Activated CD4-positive, alpha-beta memory T cell treated with anti-CD3 and anti-CD28 coated beads for 36 hours (primary cell): Measurements from ENCODE around the gene ZBED1. TPM values are rescaled to one million over a fixed set of nuclear protein-coding genes. Genes with fewer than 3 reads are reported as not detected.
"Not testable (repeated sequence)": the region's sequence is repeated elsewhere in the genome, so short reads cannot be mapped to it uniquely, and the experiment has no call there.

ENCODE experiments used
- CTCF ChIA-PET: fragments of 350-600 bp; sonication (Branson Sonifier 250); formaldehyde crosslinking; loops from one replicate; lab custom pipeline; 2021; ENCODE audit warnings: antibody characterized with exemption, inconsistent platforms; lab: Charles Lee
- POLR2A ChIA-PET: fragments of 350-600 bp; sonication (Branson Sonifier 250); formaldehyde crosslinking; loops from one replicate; lab custom pipeline; 2021; ENCODE audit warnings: antibody characterized with exemption; lab: Charles Lee
- DNase-seq: peaks from one replicate; pipeline ENCODE4 v3.0.0-alpha.2; 2020
- H3K27ac Mint-ChIP-seq: one replicate; pipeline ENCODE4 v1.8.0; 2021; ENCODE audit warnings: mixed read lengths
- H3K27me3 Mint-ChIP-seq: one replicate; pipeline ENCODE4 v1.8.0; 2021; ENCODE audit warnings: mixed read lengths
- H3K36me3 Mint-ChIP-seq: one replicate; pipeline ENCODE4 v1.8.0; 2021; ENCODE audit warnings: mixed read lengths
- H3K4me1 Mint-ChIP-seq: one replicate; pipeline ENCODE4 v1.8.0; 2021; ENCODE audit warnings: low read depth, mixed read lengths
- H3K4me3 Mint-ChIP-seq: one replicate; pipeline ENCODE4 v1.8.0; 2021; ENCODE audit warnings: mild to moderate bottlenecking, mixed read lengths
- H3K9me3 Mint-ChIP-seq: one replicate; pipeline ENCODE4 v1.8.0; 2021; ENCODE audit warnings: mixed read lengths
- intact Hi-C: fragments of 100-400 bp; cut with micrococcal nuclease; formaldehyde crosslinking; loops from one replicate; pipeline ENCODE4 v1.15.1; 2023
- total RNA-seq, 2 experiments: library from RNA; stranded (reverse); gene quantifications; one replicate each; pipeline ENCODE4 v1.2.3, GENCODE V29; 2021

Gene ZBED1
- total RNA-seq, 2 experiments from 2014 or later: 22.5 to 25.3 TPM

GRCh38 chrX:2474280-2474962 is 26.4 kb downstream of the ZBED1 start:
- Mint-ChIP-seq H3K4me1 (peaks cover 3% of the 10 kb centered on the region), H3K27ac (no peak overlapping the region), H3K36me3 (peaks cover 9% of the 10 kb centered on the region), H3K27me3 (no peaks in the 10 kb centered on the region), H3K4me3 (no peak overlapping the region), H3K9me3 (peaks cover 7% of the 10 kb centered on the region)
- ChIA-PET CTCF (no interaction called here), POLR2A (no interaction called here)
- intact Hi-C loops: no loop called here
- DNase-seq: no peak

GRCh38 chrX:2473064-2473463 is 27.7 kb downstream of the ZBED1 start:
- H3K4me3 Mint-ChIP-seq, H3K9me3 Mint-ChIP-seq, DNase-seq, H3K27ac Mint-ChIP-seq, intact Hi-C loops, H3K27me3 Mint-ChIP-seq, H3K4me1 Mint-ChIP-seq, CTCF ChIA-PET, POLR2A ChIA-PET: not testable (repeated sequence)
- H3K36me3 Mint-ChIP-seq: peaks cover 13% of the 10 kb centered on the region

- Mint-ChIP-seq H3K27ac (no peak overlapping the region), H3K4me1 (no peaks in the 10 kb centered on the region), H3K27me3 (no peaks in the 10 kb centered on the region), H3K9me3 (peaks cover 7% of the 10 kb centered on the region), H3K36me3 (peaks cover 13% of the 10 kb centered on the region), H3K4me3 (no peak overlapping the region)
- intact Hi-C loops: no loop called here
- CTCF ChIA-PET: no interaction called here
- POLR2A ChIA-PET: no interaction called here
- DNase-seq: no peak
These were observed 29.1 kb downstream of the ZBED1 start for GRCh38 chrX:2471641-2472040.

- H3K27ac Mint-ChIP-seq, DNase-seq, CTCF ChIA-PET, H3K4me1 Mint-ChIP-seq, H3K27me3 Mint-ChIP-seq, H3K9me3 Mint-ChIP-seq, H3K4me3 Mint-ChIP-seq, intact Hi-C loops, POLR2A ChIA-PET: not testable (repeated sequence)
- H3K36me3 Mint-ChIP-seq: peaks cover 13% of the 10 kb centered on the region
These were observed 29.6 kb downstream of the ZBED1 start for GRCh38 chrX:2471126-2471525.

- CTCF ChIA-PET: not testable (repeated sequence)
These were observed 30.9 kb downstream of the ZBED1 start for GRCh38 chrX:2469852-2470251.

GRCh38 chrX:2469196-2469685 is 31.5 kb downstream of the ZBED1 start:
- no peaks in the 10 kb centered on the region for H3K4me1 Mint-ChIP-seq
- H3K9me3 Mint-ChIP-seq: peaks cover 7% of the 10 kb centered on the region
- H3K4me3 Mint-ChIP-seq: no peak overlapping the region
- ChIA-PET POLR2A (no interaction called here), CTCF (no interaction called here)
- intact Hi-C loops: no loop called here
- no peak for DNase-seq
- no peak overlapping the region for H3K27ac Mint-ChIP-seq
- H3K27me3 Mint-ChIP-seq: no peaks in the 10 kb centered on the region
- H3K36me3 Mint-ChIP-seq: peaks cover 13% of the 10 kb centered on the region

More at GRCh38 chrX:2469852-2470251, 30.9 kb downstream of the ZBED1 start:
- H3K4me3 Mint-ChIP-seq, H3K27me3 Mint-ChIP-seq, H3K4me1 Mint-ChIP-seq, H3K9me3 Mint-ChIP-seq, POLR2A ChIA-PET, H3K27ac Mint-ChIP-seq, intact Hi-C loops, DNase-seq: not testable (repeated sequence)
- H3K36me3 Mint-ChIP-seq: peaks cover 13% of the 10 kb centered on the region

GRCh38 chrX:2468261-2469195 is 32.2 kb downstream of the ZBED1 start:
- no peak for DNase-seq
- H3K9me3 Mint-ChIP-seq: peaks cover 7% of the 10 kb centered on the region

GRCh38 chrX:2466876-2467656 is 33.7 kb downstream of the ZBED1 start:
- Mint-ChIP-seq H3K27ac (no peak overlapping the region), H3K4me1 (no peaks in the 10 kb centered on the region), H3K27me3 (no peaks in the 10 kb centered on the region), H3K9me3 (peaks cover 7% of the 10 kb centered on the region), H3K4me3 (no peak overlapping the region), H3K36me3 (peaks cover 11% of the 10 kb centered on the region)
- POLR2A ChIA-PET: no interaction called here
- CTCF ChIA-PET: no interaction called here
- intact Hi-C loops: no loop called here
- no peak for DNase-seq

More at GRCh38 chrX:2468261-2469195, 32.2 kb downstream of the ZBED1 start:
- CTCF ChIA-PET: no interaction called here
- H3K4me1 Mint-ChIP-seq: no peaks in the 10 kb centered on the region
- no peak overlapping the region for H3K27ac Mint-ChIP-seq
- POLR2A ChIA-PET: no interaction called here
- no peak overlapping the region for H3K4me3 Mint-ChIP-seq
- H3K27me3 Mint-ChIP-seq: no peaks in the 10 kb centered on the region
- H3K36me3 Mint-ChIP-seq: peaks cover 13% of the 10 kb centered on the region
- intact Hi-C loops: no loop called here

DNA sequence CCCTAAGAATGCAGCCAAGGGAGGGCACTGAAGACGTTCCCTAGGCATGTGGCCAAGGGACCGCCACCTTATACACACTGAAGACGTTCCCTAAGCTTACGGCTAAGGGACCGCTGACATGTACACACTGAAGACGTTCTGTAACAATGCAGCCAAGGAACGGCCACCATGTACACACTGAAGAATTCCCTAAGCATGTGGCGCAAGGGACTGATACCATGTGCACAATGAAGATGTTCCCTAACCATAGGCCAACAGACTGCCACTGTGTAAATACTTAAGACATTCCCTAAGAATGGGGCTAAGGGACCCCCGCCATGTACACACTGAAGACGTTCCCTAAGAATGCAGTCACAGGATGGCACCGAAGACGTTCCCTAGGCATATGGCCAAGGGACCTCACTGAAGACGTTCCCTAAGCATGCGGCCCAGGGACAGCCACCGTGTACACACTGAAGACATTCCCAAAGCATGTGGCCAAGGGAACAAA is 36.1 kb downstream of the ZBED1 start:
- Mint-ChIP-seq H3K27ac (no peak overlapping the region), H3K27me3 (no peaks in the 10 kb centered on the region), H3K9me3 (peaks cover 2% of the 10 kb centered on the region), H3K4me1 (no peaks in the 10 kb centered on the region), H3K36me3 (peaks cover 7% of the 10 kb centered on the region), H3K4me3 (no peak overlapping the region)
- ChIA-PET CTCF (no interaction called here), POLR2A (no interaction called here)
- DNase-seq: no peak
- intact Hi-C loops: no loop called here

DNA sequence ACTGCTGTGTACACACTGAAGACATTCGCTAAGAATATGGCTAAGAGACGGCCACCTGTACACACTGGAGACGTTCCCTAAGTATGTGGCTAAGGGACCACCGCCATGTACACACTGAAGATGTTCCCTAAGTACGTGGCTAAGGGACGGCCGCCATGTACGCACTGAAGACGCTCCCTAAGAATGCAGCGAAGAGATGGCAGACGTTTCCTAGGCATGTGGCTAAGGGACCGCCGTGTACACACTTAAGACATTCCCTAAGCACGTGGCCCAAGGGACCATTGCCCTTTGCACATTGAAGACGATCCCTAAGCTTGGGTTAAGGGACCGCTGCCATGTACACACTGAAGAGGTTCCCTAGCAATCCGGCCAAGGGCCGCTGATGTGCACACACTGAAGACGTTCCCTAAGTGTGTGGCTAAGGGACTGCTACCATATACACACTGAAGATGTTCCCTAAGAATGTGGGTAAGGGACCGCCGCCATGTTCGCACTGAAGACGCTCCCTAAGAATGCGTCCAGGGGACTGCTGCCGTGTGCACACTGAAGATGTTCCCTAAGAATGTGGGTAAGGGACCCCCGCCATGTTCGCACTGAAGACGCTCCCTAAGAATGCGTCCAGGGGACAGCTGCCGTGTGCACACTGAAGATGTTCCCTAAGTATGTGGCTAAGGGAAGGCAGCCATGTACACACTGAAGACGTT is 36.7 kb downstream of the ZBED1 start:
- intact Hi-C loops: no loop called here
- CTCF ChIA-PET: no interaction called here
- Mint-ChIP-seq H3K4me1 (no peaks in the 10 kb centered on the region), H3K9me3 (no peaks in the 10 kb centered on the region), H3K4me3 (no peak overlapping the region), H3K27ac (no peak overlapping the region), H3K27me3 (no peaks in the 10 kb centered on the region), H3K36me3 (peaks cover 3% of the 10 kb centered on the region)
- DNase-seq: no peak
- POLR2A ChIA-PET: no interaction called here

- intact Hi-C loops, H3K9me3 Mint-ChIP-seq, H3K4me1 Mint-ChIP-seq, H3K36me3 Mint-ChIP-seq, POLR2A ChIA-PET, H3K27ac Mint-ChIP-seq, DNase-seq, CTCF ChIA-PET, H3K4me3 Mint-ChIP-seq, H3K27me3 Mint-ChIP-seq: not testable (repeated sequence)
These were observed 37.3 kb downstream of the ZBED1 start for GRCh38 chrX:2463481-2463880.
